T-helper 22 cell (primary cell): ENCODE data around the gene MRPS18A.

ENCODE experiments used
- DNase-seq: peaks from one replicate; pipeline ENCODE4 v3.0.0-alpha.2; 2020; ENCODE audit warnings: low read depth

The MRPS18A gene

DNA sequence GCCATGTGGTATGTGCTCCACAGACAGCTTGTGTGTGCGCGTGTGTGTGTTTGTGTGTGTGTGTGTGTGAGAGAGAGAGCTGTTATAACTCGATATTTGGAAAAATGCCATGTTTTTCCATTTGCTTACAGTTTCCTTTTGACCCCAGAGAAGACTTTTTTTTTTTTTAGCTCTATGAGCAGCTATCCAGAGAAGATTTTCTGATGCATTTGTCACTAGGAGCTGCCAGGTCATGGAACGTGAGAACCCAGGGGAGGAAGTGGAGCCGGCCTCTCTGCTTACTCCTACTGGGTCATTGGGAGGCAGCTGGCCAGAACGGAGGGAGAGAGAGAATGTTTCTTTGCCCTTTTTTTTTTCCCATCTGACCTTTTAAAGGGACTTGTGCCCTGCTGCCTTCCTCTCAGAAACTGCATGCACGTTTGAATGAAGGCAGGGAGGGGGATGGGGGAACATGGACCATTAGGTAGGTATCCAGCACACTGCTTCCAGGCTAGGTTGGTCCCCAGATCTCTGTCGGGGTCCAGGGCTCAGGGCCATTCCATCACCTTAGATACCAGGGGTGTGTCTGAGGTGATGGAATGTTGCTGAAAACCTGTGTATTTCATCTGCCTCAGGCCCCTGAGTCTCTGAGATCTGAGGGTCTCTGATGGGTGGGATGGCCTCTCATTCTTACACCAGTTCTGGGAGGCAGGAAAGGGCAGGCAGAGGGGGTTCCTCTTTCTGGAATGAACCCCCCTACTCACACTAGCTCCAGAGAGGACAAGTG is 11.2 kb upstream of the MRPS18A start:
- no peak for DNase-seq

GRCh38 chr6:43697421-43697820 is 9.8 kb upstream of the MRPS18A start:
- DNase-seq = no peak

- DNase-seq = no peak
These were observed 8.3 kb upstream of the MRPS18A start for GRCh38 chr6:43695967-43696291.

DNA sequence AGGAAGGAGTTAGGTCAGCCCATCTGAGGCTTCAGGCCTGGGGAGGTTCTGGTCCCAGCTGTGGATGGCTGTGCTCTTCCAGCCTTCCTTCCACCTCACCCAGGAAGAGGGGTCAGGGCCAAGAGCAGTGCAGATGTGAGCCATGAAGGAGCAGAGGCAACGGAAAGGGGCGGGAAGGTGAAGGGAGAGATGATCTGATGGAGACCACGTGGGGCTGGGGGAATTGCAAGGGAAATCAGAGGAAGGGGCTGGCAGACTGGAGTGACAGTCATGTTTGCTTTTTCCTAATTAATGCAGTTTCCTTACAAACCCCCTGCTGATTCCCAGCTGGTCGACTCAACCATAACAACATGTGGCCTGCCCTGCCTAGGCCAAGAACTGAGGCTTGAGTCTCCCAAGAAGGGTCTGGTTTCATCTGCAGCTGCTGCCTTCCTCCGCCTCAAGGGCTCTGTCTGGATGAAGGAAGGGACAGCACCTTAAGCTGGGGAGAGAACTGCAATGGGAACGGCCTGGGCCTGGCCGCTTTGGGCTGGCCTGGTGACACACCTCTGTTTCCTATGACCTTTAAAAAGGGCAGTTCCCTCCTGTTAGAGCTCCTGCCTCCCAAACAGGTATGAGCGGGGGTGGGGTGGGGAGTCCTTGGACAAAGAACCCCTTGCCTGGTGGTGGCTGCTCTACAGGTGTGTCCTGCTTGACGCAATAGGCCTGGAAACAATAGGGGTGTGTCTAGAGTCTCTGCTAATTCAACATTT is 7.8 kb upstream of the MRPS18A start:
- DNase-seq = no peak

- DNase-seq = no peak
These were observed 1.8 kb upstream of the MRPS18A start for GRCh38 chr6:43689421-43689820.

GRCh38 chr6:43687079-43687436 is 533 bp downstream of the MRPS18A start:
- no peak for DNase-seq

DNA sequence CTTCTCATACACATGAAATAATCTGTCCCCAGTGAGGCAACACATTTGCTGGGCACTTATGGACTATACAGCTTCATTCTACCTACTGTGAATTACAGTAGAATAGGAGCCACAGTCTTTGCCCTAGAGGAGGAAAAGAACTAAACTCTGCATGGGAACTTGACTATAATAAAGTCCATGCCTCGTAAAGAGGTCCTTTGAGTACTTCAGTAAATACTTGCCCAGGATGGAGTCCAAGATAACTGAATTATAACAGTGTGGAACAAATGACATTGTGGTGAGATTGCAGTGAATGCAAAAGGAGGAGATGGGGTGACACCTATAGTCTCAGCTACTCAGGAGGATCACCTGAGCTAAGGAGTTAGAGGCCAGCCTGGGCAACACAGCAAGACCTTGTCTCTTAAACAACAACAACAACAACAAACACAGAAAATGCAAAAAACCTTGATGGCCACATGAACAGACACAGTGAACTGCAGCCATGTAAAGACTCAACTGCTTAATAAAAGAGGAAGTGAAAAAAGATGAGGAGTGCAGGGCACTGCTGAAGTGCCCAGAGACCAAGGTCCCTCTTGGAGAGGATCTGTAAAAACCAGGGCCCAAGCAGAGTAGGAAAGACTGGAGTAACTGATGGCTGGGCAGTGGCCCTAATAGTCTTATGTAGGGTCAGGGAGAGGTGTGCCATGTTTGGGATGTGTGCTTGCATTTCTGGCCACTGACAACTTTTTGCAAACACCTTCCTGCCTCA is 3.7 kb downstream of the MRPS18A start:
- no peak for DNase-seq

DNA sequence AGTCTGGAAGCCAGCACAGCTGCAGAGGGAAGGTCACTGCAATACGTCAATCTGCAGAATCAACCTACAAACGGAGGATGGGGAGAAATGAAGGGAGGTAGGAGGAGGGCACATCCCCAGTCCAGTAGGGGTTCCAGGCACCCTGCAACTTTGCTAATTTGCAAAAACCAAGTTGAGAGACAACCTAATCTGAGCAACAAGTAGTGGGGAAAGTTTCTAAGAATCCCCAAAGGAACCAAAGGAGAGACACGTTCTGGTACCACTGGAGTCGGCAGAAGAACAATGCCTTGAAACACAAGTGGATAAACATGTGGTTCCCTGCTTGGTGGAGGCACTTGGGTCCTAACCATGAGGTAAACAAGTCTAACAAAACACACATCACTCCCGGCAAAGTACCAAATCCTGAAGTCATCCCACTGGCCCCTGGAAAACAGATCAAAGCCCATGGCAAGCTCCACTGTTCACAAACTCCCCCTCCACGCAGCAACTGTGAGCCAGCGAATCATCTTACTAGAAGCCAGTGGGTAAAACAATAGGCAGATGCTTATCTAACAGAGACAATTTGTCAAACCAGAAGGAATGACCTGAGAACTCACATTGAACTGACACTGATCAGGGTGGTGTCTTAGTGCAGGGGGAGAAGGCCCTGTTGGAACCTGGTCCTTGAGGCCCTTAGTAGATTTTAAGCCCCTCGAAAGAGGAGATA is 4.7 kb downstream of the MRPS18A start:
- DNase-seq = no peak

DNA sequence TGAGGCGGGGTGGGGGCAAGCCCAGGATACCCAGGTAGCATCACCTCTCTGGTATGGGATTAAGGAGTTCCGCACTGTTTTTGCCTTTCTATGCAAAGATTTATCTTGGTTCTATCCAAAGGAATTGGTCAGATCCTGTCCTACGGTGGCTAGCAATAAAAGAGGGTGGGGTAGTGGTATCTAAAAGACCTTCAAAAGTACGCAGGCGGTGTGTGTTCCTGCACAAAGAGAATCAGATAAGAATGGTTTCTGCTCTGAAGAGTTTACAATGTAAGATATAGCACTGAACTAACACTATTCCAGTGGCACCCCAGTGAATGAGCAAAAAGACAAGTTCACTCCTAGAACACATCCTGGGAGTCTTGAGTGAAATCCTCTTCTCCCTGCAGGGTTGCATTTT is 6.3 kb downstream of the MRPS18A start:
- no peak for DNase-seq

DNA sequence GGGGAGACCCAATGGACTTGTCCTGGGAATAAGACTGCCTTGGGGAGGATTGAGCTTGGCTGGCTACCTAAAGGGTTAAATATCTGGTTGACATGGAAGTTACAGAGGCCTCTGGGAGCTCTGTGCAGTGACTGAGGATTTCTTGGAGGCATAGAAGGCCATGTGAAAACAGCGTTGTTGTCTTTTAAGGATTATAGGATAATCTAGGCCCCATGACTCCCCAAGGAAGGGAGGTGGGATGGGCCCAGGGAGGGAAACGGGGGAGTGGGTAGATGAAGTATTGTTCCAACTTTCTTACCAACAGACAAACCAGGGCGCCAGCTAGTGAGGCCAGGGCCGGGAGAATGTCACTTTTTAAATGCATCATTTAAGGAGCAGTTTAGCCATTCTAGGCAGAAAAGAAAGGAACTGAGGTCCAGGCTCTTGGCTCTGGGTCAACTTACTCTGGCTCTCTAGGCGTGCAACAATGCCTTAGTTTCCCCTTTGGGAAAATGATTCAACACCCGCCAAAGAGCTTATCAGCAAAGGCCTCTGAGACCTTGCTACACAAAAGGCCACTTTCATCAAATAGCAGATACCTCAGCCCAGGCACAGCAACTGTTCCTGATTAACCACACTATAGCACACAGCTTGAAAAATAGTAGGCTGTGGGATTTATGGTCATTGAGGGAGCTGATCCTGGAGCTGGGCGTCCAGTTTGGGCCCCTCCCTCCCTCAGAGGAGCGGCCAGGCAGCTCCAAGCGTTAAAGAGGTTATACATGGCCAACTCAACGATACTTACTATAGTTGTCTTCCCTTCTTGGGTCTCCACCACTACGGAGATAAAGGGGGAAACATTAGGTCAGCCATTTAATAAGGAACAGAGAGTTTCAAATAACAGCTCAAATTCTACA is 7.0 kb downstream of the MRPS18A start:
- no peak for DNase-seq

- DNase-seq = no peak
These were observed 8.5 kb downstream of the MRPS18A start for GRCh38 chr6:43679057-43679456.

DNA sequence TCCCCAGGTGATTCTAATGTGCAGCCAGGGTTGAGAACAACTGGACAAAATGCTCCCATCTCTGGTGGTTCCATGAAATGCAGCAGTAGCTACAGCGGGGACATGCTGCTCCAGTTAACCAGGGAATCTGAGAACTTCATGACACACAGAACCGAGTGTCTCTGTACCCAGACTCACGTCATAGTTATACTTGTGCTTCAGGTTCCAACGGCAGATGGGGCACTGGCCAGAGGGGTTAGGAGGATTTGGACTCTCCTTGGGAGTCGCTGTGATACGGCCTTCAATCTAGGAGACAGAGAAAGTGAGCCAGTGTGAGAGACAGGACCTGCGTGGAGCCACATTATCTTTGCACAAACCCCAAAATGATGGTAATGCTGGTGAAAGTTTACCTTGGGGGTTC is 9.2 kb downstream of the MRPS18A start:
- DNase-seq = no peak

- no peak for DNase-seq
These were observed 9.8 kb downstream of the MRPS18A start for GRCh38 chr6:43677759-43678158.

DNA sequence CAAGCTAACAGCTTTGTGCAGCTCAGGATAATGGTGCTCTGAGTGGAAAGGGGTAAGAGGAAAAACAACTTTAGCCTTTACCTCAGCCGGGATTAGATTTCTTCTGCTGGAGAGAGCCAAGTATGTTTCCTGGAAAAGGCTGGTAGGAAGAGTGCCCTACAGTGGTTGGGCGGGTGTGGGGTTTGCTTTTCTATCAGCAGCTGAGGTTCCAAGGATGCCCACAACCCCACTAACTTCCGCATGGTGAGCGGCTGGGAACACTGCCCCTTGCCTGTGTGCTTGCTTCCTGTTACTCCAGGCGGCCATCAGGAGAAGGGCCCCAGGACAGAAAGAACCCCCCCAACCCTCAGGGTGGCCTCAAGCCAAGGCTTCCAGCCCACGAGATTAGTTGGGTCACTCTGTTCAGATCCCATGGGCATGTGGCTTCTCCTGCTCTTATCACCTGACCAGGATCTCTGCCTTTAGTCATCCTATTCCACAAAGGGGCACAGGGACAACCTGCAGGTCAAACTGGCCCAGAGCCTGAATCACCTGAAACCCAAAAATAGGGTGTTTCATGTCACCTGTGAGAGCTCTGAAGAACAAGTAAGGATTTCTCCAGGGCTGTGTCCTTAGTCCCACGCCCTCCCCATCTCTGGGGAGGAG is 10.5 kb downstream of the MRPS18A start:
- no peak for DNase-seq

GRCh38 chr6:43674921-43675320 is 12.7 kb downstream of the MRPS18A start:
- no peak for DNase-seq

GRCh38 chr6:43674291-43674690 is 13.3 kb downstream of the MRPS18A start:
- no peak for DNase-seq

DNA sequence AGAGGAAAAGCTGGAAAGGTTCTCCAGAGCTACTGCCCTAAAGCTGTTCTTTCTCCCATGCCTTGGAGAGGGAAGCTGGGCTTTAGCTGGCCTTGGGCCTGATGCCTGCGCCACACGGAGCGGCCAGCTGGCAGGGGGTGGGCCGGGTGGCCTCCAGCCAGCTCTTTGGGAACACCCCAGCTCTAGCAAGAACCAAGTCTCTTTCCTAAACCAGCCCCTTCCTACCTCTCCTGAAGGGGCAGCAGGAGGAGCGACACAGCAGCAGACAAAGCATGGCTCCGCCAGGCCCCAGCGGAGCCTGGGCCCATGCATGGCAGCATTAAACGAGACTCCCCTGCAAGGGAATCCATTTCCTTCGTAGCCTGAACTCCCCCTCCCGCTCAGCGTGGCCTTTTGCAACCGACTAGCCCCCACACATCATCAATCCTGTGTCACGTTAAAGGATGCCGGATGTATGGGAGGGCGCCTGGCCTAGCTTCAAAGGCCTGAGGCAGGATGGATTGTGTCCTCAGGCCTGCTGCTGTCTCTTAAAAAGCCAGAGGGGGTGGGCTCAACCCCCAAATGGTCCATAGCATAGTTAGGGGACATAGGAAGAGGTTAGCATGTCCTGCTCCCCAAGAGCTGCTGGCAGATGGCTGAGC is 14.0 kb downstream of the MRPS18A start:
- no peak for DNase-seq

GRCh38 chr6:43671801-43672690 is 15.5 kb downstream of the MRPS18A start:
- no peak for DNase-seq

DNA sequence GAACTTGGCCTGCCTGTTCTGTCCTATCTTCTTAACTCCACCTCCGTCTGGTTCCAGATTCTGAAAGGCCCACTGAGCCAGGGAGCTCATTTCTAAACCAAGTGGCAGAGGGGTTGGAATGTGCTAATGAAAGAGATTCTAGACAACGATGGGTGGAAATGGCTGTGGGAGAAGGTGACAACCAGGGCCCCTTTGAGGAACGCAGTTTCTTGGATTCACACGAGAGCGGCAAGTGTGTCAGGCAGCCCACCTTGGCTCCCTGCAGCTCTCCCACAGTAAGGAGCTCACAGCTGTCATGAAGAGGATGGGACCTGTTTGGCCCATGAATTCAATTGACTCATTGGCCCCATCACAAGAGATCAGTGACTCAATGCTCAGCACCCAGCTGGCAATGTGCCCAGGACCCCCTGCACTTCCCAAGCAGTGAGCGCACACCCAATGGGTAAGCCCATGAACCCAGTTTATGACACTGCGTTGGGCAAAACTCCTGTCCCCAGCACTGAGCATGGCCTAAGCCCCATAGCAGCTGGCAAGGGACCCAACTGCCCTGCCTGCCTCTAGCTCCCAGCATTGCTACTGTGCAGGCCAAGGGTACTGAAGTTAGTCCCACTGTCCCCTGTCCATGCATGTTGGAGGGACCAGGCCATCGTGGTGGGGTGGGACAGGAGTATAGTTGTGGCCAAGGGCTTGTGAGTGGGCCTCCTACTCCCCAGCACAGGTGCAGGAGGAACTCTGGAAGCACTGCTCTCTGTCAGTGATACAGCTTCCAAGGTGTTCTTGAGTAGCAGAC is 16.4 kb downstream of the MRPS18A start:
- no peak for DNase-seq
